IPS-20b (cell line): Measurements from ENCODE around the gene OR10A6.

Experiments
- H3K27ac ChIP-seq: one replicate; pipeline ENCODE4 v1.5.1; 2013; ENCODE audit warnings: low read length
- H3K27me3 ChIP-seq: 2 replicates; pipeline ENCODE4 v1.6.1; 2013; ENCODE audit warnings: mild to moderate bottlenecking, low read length, inconsistent platforms; ENCODE audit not compliant: insufficient read depth
- H3K36me3 ChIP-seq: 2 replicates; pipeline ENCODE4 v1.6.1; 2013; ENCODE audit warnings: low read depth, mild to moderate bottlenecking, inconsistent platforms, low read length, moderate library complexity; ENCODE audit not compliant: insufficient read depth
- H3K4me1 ChIP-seq: 2 replicates; pipeline ENCODE4 v1.6.1; 2013; ENCODE audit warnings: mild to moderate bottlenecking, control low read depth, inconsistent platforms, low read length, moderate library complexity; ENCODE audit not compliant: insufficient read depth
- H3K4me3 ChIP-seq: 2 replicates; pipeline ENCODE4 v1.5.1; 2013; ENCODE audit warnings: mild to moderate bottlenecking, low read length, inconsistent platforms
- H3K9ac ChIP-seq: 2 replicates; pipeline ENCODE4 v1.6.1; 2013; ENCODE audit warnings: low read depth, mild to moderate bottlenecking, inconsistent platforms, low read length, moderate library complexity
- H3K9me3 ChIP-seq: 2 replicates; pipeline ENCODE4 v1.6.1; 2013; ENCODE audit warnings: mild to moderate bottlenecking, low read depth, low read length, inconsistent platforms; ENCODE audit not compliant: insufficient read depth

OR10A6 gene

GRCh38 chr11:7909585-7910285, 21.3 kb downstream of the OR10A6 start:
- no peaks in the 10 kb centered on the region for H3K36me3 ChIP-seq
- no peak overlapping the region for H3K9ac ChIP-seq
- H3K9me3 ChIP-seq, result no peaks in the 10 kb centered on the region
- H3K27ac ChIP-seq, result no peak overlapping the region
- H3K4me1 ChIP-seq, result peaks cover 48% of the 10 kb centered on the region
- no peak overlapping the region for H3K4me3 ChIP-seq
- no peaks in the 10 kb centered on the region for H3K27me3 ChIP-seq

- peak overlapping the region; percentile 66; the same call in 1 of the 2 replicates for H3K9ac ChIP-seq
- H3K27me3 ChIP-seq, result no peaks in the 10 kb centered on the region
- H3K4me1 ChIP-seq, result peaks cover 56% of the 10 kb centered on the region
- no peak overlapping the region for H3K27ac ChIP-seq
- H3K36me3 ChIP-seq, result no peaks in the 10 kb centered on the region
- H3K9me3 ChIP-seq, result no peaks in the 10 kb centered on the region
- peak overlapping the region; percentile 3; the same call in 1 of the 2 replicates for H3K4me3 ChIP-seq
Observed at GRCh38 chr11:7907121-7907520, 23.9 kb downstream of the OR10A6 start.

GRCh38 chr11:7906481-7906880, 24.6 kb downstream of the OR10A6 start:
- H3K4me3 ChIP-seq, result peak overlapping the region; percentile 3; the same call in 1 of the 2 replicates
- H3K27me3 ChIP-seq, result no peaks in the 10 kb centered on the region
- H3K36me3 ChIP-seq, result no peaks in the 10 kb centered on the region
- H3K4me1 ChIP-seq, result peaks cover 54% of the 10 kb centered on the region
- no peaks in the 10 kb centered on the region for H3K9me3 ChIP-seq
- H3K27ac ChIP-seq, result no peak overlapping the region
- H3K9ac ChIP-seq, result peak overlapping the region; percentile 66; the same call in 1 of the 2 replicates

GRCh38 chr11:7905961-7906429, 25.1 kb downstream of the OR10A6 start:
- Histone ChIP-seq H3K4me3 (peak overlapping the region; percentile 33), H3K27ac (peak overlapping the region; percentile 59), H3K9ac (peak overlapping the region; percentile 66; the same call in 1 of the 2 replicates), H3K27me3 (no peaks in the 10 kb centered on the region), H3K36me3 (no peaks in the 10 kb centered on the region), H3K4me1 (peaks cover 49% of the 10 kb centered on the region), H3K9me3 (no peaks in the 10 kb centered on the region)

- Histone ChIP-seq H3K4me1 (peaks cover 45% of the 10 kb centered on the region), H3K27ac (peak overlapping the region; percentile 59), H3K9ac (peak overlapping the region; percentile 66; the same call in 1 of the 2 replicates), H3K4me3 (peak overlapping the region; percentile 33), H3K36me3 (no peaks in the 10 kb centered on the region), H3K9me3 (no peaks in the 10 kb centered on the region), H3K27me3 (no peaks in the 10 kb centered on the region)
Observed at GRCh38 chr11:7905549-7905948, 25.5 kb downstream of the OR10A6 start.

- Histone ChIP-seq H3K9me3 (no peaks in the 10 kb centered on the region), H3K4me1 (peaks cover 38% of the 10 kb centered on the region), H3K9ac (peak overlapping the region; percentile 66; the same call in 1 of the 2 replicates), H3K27me3 (no peaks in the 10 kb centered on the region), H3K4me3 (peak overlapping the region; percentile 33), H3K36me3 (no peaks in the 10 kb centered on the region), H3K27ac (no peak overlapping the region)
Observed at GRCh38 chr11:7904917-7905316, 26.2 kb downstream of the OR10A6 start.

GRCh38 chr11:7903940-7904339, 27.1 kb downstream of the OR10A6 start:
- Histone ChIP-seq H3K27ac (no peak overlapping the region), H3K9ac (no peak overlapping the region), H3K4me1 (peaks cover 35% of the 10 kb centered on the region), H3K36me3 (no peaks in the 10 kb centered on the region), H3K4me3 (peak overlapping the region; percentile 33; the same call in 1 of the 2 replicates), H3K27me3 (no peaks in the 10 kb centered on the region), H3K9me3 (peaks cover 6% of the 10 kb centered on the region; the same call in 1 of the 2 replicates)

GRCh38 chr11:7901319-7901854, 29.7 kb downstream of the OR10A6 start:
- H3K4me1 ChIP-seq, result peaks cover 13% of the 10 kb centered on the region; the same call in 1 of the 2 replicates
- no peak overlapping the region for H3K4me3 ChIP-seq
- no peak overlapping the region for H3K27ac ChIP-seq
- H3K9ac ChIP-seq, result no peak overlapping the region
- H3K27me3 ChIP-seq, result no peaks in the 10 kb centered on the region
- H3K9me3 ChIP-seq, result peaks cover 6% of the 10 kb centered on the region; the same call in 1 of the 2 replicates
- no peaks in the 10 kb centered on the region for H3K36me3 ChIP-seq

- peaks cover 6% of the 10 kb centered on the region; the same call in 1 of the 2 replicates for H3K9me3 ChIP-seq
- no peaks in the 10 kb centered on the region for H3K27me3 ChIP-seq
- H3K4me1 ChIP-seq, result peaks cover 10% of the 10 kb centered on the region
- no peak overlapping the region for H3K4me3 ChIP-seq
- no peak overlapping the region for H3K9ac ChIP-seq
- H3K36me3 ChIP-seq, result no peaks in the 10 kb centered on the region
- no peak overlapping the region for H3K27ac ChIP-seq
Observed at GRCh38 chr11:7900686-7901085, 30.4 kb downstream of the OR10A6 start.

GRCh38 chr11:7899418-7899817, 31.6 kb downstream of the OR10A6 start:
- Histone ChIP-seq H3K9ac (no peak overlapping the region), H3K4me1 (peaks cover 8% of the 10 kb centered on the region; the same call in 1 of the 2 replicates), H3K9me3 (peaks cover 6% of the 10 kb centered on the region; the same call in 1 of the 2 replicates), H3K36me3 (no peaks in the 10 kb centered on the region), H3K27me3 (no peaks in the 10 kb centered on the region), H3K27ac (no peak overlapping the region), H3K4me3 (no peak overlapping the region)

- Histone ChIP-seq H3K4me3 (no peak overlapping the region), H3K27me3 (no peaks in the 10 kb centered on the region), H3K27ac (no peak overlapping the region), H3K4me1 (peaks cover 6% of the 10 kb centered on the region; the same call in 1 of the 2 replicates), H3K9ac (no peak overlapping the region), H3K9me3 (peaks cover 6% of the 10 kb centered on the region; the same call in 1 of the 2 replicates), H3K36me3 (no peaks in the 10 kb centered on the region)
Observed at GRCh38 chr11:7898666-7899283, 32.3 kb downstream of the OR10A6 start.
